A204.1 (cell line): Measurements from ENCODE around the gene SELENOO.

Source experiments
- FAIRE-seq: peaks from 2 replicates; lab custom pipeline; 2012; peaks lifted over from hg19 to GRCh38; lab: Jason Lieb, UNC

Gene SELENOO

DNA sequence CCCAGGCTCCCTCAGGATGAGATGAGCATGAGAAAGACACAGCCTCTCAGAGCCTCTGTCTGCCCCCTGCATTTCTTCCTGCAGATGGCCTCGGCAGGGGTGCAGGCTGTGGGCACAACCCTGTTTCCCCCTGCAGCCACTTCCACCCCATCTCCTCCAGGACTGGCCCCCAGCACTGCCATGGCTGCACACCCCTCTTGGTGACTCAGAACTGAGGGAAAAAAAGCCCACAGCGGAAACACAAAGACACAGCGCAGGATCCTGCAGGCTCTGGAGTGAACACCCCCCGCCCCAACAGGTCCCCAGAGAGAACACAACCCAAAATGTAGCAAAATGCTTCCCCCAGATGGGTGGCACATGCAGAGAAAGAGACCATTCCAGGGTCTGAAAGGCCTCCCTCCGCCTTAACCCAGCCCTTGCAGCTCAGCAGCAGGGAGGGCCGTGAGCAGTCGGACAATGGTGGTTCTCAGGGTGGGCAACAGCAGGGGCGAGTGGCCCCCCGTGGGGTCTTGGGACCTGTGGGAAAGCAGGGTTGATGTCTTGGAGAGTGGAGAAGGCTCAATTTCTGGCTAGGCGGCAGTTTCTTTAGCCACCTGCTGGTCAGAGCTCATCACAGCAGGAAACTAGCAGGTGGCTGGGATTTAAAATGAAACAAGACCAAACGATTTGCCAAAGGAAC, 36.1 kb downstream of the SELENOO start:
- no peak for FAIRE-seq

DNA sequence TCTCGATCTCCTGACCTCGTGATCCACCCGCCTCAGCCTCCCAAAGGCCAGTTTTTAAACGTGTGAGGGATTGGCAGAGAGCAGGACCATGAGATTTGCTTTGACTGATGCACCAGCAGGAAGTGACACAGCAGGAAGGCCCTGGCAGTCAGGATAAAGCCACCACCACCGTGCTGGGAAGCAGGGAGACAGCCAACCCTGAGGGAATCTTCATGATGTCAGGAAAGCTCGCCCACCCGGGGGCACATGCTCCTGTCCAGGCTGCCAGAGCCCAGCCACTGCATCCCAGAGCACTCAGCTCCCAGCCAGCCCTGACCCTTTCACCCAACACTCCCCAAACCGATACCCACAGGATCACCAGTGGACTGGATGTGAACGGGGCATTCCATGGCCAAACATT, 37.9 kb downstream of the SELENOO start:
- no peak for FAIRE-seq

DNA sequence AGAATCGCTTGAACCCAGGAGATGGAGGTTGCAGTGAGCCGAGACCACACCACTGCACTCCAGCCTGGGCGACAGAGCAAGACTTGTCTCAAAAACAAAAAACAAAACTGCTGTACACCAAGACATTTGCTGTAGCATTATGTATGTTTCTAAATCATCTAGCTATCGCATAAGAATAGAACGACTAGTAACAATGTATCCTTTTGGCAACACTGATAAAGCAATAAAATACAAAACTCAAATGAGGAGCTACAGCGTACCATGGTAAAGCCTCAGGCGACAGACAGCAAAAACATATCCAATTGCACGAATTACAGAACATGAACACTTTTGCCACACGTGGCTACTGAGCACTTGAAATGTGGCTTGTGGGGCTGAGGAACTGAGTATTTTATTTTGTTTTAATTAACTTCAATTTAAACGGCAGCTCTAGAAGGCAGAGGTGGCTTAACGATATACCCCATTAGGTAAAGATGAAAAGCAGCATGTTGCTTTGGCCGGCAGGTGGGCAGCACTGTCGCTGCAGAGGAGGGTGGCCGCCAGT, 41.7 kb downstream of the SELENOO start:
- no peak for FAIRE-seq

DNA sequence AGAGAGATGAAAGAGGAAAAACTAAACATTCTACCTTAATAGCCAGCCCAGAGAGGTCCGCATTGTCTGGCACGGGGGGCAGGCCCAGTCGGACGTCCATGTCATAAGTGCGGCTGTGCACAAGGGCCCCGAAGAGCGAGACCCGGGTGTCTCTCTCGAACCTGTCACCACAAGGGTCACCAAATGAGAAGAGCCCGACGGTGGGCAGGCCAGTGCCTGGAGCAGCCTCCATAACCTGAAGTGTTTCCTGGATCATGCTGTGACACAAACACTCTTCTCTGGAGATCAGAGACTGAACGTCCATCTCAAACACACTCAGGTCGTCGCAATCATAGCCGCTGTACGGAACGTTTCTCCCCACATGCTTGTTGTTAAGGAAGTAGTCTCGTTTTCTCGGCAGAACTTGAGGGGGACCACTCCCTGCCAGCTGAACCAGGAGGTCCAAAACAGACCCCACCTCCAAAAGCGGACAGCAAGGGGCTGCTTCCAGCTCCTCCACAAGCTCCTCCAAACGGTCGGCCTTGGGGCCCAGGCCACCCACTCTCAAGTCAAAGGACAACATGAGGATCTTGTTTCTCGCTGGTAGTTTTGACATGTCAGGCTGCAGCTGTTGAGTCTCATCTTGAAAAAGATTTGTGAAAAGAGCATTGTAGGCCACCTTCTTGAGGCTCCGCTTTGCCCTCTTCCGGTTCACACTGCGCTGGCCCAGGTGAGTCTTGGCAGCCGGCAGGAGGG, 43.0 kb downstream of the SELENOO start:
- FAIRE-seq = no peak

DNA sequence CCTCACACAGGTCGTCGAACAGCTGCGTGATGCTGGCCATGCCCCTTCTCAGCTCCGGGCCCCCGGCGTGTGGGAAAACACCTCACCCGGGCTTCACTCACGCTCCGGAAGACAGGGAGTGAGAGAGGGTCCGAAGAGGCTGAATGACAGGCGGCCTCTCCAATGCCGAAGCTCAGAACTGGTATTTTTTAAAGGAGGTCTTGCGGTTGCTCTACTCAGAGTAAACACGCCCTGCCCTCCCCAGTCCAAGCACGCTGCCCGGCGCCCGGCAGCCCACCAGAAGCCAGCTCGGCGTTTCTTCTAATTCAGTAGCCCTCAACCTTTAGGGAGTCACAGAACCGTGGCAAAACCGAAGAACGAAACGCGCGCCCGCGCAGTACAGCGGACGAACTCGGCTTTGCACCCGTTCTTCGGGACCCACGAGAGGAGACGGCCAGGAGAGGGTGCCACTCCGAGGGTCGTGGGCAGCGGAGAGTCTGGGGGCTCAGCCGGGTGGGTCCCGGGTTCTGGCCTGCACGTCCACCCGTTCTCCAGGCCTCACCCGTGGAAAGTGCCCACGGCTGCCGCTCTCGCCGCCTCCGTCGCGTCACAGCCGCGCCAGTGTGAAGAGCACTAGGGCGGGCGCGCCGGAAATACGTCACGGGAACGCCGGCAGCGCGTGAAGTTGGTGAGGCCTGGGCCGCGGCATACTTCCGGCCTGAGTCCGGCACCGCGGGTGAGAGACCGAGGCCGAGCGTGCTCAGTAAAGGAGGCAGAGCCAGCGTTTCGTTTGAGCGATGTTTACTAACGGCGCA, 43.8 kb downstream of the SELENOO start, which contains the start of gene TUBGCP6:
TUBGCP6 (minus strand) TSS at position 604 of the 794 bp plus-strand sequence; CDS start at position 40, 564 bp downstream.
- no peak for FAIRE-seq

DNA sequence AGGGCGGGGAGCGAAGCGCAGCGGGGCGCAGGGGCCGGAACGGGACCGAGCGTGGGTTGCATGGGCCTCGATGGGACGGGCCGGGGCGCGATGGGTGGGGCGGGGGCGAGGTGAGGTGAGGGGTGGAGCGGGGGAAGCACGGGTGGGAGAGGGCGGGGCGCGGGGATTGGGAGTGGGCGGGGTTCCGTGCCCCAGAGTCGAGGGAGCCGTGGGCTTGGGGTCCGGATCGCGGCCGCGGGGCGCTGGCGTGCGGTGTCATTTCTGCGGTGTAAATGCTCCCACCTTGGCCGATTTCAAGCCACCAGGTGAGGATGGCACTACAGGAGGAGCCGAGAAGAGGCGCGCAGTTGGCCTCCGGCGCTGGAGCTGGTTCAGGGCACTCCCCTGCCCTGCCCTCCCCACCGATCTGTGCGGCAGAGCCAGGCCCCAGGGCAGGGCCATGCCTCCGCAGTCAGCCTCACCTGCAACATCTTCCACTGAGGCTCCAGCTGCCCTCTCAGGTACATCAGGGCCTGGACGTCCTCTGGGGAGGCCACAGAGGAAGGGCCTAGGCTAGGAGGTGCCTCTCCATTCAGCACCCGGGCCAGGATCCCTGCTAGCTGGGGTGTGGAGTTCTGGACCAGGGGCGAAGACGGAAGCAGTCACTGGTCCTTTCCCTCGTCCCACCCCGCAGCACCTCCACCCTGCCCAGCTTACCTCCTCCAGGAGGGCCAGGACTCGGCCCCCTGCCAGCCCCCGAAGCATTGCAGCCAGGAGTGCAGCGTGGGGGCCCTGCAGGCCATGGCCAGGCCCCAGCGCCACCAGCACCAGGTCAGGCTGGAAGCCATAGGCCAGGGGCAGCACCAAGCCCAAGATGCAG, 44.6 kb downstream of the SELENOO start:
- no peak for FAIRE-seq

DNA sequence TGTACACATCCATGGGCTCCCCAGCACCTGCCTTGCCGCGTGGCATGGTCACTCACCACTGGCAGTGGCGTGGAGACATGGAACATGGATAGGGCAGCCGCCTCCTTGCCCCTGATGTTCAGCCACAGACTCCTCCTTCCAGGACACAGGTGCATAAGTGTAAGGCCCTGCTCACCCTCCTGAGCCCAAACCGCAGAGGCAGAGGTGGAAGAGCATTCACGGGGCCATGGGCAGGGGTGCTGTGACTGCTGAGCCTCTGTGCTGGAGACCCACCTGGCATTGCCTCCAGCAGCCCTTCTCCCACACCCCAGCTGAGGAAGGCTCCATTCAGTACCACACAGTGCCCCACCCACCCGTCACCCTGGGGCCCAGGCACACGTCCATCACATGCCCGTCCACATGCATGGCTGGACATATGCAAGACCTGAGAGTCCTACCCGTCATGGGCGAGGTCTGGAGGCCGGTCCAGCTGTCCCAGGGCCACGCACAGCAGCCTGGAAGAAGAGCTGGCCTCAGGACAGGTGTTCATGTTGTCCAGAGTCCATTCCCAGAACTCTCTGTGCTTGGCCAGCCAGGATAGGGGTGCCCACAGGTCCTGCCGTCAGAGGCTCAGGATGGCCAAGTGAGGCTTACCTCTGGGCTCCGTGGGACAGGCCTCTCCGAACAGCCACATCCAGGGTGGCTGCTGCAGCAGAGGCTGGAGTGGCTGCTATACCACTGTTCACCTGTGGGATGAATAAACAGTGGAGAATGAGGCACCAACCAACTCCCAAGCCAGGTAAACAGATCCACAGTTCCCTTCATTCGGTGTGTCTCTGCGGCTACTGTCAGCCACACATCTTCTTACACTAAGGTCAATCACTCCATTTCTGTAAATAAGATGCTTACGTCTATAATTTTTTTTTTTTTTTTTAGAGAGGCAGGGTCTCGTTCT, 45.7 kb downstream of the SELENOO start:
- FAIRE-seq = no peak

DNA sequence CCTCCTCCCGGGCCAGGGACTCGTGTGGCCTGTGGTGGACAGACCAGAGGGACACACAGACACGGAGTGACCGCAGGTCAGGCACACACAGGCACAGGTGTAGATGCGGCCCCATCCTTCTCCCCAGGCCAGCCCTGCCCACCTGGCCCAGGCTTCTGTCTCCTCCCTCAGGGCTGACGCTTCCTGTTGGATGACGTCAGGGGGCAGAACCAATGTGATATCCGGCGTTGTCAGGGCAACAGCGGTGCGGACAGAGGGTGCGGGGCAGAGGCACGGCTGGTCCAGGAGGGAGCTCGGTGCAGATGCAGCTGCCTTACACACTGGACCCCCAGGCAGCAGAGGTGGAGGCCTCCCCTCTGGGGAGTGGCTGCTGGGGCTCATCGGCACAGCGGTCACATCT, 46.9 kb downstream of the SELENOO start:
- FAIRE-seq = no peak

DNA sequence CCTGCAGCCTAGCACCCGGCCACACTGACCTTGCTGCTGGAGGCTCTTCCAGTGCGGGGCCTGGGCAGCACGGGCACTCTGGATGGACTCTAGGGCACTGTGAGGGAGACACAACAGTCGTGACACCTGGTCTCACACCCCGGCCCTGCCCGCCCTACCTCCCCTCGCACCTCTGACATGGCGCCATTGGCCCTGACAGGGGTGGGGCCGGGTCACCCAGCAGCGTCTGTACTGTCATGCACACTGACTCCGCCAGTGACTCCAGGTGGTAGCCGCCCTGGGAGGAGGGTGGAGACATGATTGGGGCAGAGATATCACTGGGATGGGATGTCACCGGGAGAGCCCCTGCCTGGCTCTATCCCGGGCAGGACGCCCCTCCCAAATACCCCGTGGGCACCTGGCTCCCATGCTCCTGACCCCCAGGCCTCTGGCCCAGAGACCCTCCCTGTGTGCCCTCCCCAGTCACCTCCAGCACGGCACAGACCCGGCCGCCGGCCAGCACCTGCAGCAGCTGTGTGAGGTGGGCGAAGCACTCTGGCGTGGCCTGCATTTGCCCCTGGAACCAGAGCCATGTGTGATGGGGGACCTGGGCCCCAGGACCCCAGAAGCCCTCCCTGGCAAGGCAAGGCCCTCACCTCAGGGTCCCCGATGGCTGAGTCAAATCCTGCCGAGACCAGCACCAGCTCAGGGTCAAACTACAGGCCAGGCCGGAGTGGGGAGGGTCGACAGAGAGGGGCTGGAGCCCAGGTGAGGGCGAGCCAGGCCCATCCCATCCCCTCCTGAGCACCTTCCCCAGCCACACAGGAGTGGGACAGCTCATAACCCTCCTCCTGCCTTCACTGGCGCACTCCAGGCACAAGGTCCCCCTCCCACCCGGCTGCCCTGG, 47.6 kb downstream of the SELENOO start:
- no peak for FAIRE-seq

DNA sequence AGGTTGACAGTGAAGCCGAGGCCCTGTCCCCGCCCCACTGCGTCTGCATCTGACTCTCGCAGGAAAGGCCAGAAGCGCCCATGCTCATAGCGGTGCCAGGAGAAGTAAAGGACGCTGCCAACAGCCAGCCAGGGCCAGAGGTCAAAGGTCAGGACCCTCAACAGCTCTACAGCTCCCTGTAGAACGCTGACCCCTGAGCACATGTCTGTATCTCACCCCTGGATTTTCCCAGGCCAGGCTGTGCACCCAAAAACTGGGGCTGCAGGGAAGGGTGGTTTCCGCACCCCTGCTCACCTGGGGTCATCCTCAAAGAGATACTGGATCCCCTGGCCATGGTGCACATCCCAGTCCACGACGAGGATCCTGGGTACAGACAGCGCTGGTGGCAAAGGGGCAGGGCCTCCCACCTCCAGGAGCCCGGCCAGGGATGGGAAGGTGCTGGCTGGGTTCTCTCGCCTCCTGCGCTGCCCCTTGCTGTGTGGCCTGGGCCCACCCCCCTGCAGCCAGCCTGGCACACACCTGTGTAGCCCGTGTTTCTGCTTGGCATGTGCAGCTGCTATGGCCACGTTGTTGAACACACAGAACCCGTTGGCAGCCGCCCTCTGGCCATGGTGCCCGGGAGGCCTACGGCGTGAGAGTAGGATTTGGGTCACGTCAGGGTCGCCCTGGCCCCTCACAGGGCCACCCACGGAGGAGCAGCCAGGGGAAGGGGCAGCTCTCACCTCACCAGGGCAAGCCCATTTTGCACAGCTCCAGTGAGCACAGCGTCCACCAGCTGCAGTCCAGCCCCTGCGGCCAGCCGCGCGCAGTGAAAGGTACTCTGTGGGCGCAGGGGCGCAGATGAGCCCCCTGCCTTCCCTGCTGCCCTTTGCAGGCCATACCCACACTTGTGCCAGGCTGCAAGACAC, 48.8 kb downstream of the SELENOO start:
- no peak for FAIRE-seq

DNA sequence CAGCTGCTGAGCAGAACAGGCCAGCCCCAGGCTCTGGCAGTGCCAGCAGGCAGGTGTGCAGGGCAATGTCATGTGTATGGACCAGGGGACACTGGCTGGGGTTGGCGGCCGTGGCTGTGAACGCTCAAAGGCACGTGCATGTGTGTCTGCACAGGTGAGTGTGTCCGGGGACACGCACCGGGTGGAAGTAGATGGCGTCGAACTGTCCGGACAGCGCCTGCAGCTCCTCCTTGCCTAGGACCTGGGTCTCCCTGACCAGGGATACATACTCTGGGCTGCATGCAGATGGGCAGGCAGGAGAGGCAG, 49.4 kb downstream of the SELENOO start:
- no peak for FAIRE-seq

DNA sequence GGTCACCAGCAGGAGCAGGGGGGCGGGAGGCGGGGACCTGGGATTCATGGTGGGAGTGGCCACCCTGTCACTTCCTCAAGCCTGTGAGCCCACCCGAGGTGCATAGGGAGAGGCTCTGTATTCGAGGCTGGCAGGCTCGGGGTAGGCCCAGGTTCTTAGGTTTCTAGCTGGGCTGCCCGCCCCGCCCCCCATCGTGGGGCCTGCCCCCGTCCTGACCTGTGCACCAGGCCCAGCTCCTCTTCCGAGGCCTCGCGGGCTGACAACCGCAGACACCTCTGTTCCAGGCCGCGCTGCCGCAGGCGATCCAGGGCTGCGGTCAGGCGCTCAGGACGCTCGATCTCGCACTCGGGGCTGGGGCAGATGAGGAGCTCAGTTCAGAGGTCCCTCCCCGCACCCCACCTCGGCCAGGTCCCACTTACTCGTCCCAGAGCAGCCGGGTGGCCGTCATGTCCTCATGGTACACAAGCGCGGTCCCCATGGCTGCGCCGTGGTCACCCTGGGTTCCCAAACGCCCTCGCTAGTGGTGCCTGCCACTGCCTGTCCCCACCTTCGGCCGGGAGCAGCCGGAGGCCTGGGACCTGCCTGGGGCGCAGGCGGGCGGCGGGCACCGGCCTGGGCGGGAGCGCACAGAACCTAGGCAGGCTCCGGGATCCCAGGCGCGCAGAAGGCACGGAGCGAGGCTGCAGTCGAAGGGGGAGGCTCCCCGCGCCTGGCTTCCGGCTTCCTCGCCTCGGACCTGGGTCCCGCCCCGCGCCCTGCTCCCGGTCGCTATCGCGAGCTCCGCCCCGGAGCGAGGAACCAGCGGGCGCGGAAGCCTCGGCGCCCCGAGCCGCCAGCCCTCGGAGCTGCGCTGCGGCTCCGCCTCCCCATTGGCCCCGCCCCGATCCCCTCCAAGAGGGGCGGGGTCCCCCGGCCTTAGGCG, 50.0 kb downstream of the SELENOO start, which contains the start of gene HDAC10:
HDAC10 (minus strand) TSS at position 711 of the 922 bp plus-strand sequence; CDS start at position 478, 233 bp downstream.
- no peak for FAIRE-seq

DNA sequence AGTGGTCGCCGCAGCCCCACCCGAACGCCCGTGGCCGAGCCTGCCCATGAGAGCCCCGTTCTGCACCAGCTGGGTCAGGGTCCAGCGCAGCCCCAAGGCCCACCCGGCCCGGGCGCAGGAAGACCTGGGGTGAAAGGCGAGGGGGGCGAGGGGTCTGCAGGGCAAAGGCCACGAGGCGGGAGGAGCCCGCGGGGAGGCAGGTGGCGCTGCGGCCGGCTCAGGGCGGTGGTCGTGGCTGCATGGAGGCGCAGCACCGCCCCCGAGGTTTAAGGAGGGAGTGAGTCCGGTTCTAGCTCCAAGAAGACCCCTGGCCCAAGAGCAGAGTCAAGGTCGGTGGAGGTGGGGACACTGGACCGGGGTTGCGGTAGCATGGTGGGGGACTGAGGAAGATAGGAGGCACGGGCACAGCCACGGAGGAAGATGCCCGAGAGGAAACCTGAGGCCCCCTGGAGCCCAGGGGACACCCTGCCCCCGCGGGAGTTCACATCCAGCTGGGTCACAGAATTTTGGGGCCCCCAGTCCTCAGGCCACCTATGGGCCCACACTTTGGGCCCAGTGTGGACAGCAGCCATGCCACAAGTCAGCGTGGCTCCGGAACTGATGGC, 50.8 kb downstream of the SELENOO start:
- no peak for FAIRE-seq

DNA sequence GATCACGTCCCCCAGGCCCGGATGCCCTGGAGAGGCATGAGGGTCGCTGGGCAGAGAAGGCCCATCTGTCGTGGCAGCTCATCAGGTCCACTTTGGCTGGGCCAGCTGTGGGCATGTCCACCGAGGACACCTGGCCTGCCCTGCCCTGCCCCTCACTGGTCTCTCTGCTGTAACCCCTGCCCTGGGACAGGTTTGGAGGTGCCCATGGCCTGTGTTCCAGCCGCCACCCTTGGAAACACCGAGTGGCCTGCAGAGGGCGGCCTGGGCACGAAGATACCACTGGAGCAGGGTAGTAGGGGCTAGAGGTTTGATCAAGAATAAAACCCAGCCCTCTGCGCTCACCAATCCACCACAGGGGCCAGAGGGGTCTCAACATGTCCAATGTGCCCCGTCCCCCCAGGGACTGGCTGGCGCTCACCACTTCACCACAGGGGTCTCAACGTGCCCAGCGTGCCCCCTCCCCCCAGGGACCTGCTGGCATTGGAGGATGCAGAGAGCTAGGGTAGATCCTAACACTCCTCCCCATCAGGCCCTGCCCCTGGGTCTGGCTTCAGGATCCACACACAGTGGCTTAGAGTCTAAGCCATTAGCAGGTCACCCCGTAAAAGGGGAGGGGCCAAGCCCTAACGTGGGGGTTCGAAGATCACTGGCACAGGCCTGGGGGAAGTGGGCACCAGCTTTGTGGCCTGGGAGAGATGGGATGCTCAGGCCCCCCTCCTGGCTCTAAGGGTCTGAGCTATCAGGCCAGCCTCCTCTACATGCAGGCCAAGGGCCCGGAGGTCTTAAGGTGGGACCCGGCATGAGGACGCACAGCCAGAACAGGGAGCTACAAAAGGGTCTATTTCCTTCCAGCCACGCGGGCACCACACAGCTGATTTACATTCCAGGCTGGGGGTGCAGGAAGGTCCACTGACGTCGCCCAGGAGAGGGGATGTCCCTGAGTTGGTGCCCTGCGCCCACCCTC, 51.6 kb downstream of the SELENOO start:
- no peak for FAIRE-seq

DNA sequence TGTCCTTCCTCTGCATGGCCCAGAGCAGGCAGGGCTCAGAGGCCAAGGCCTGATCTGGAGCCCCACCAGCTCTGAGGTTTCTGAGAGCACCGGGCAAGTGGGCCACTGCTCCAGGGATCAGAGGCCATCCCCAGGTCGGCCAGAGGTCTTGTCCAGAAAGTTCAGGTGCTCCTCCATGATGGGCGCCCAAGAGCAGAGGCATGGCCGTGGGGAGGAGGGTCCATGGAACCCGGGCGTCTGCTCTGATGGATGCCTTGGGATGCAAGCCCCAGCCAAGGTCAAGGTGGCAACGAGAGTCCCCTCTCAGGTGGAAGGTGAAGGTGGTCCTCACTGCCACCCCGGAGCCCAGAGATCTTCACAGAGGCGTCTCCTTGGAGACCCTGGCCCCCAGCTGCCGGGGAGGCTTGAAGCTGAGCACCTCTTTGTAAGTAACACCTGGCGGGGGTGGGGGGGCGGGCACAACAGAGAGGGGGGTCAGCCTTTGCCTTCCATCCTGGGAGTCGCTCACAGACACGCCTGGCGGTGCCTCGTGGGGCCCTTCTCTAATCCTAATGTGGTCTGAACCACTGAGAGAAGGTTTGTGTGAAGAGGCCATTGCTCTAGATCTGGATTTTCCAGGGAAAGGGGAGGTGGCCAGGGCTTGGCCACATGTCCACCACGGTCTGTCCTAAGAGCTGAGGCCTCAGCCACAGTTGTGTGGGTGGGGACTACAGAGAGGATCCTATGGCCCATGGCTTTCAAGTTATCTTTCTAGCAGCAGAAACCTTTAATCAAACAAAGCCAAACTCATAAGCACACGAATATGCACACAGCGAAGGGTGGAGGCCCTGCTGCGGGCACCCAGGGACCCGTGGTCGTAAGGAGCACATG, 52.5 kb downstream of the SELENOO start:
- FAIRE-seq = no peak
